A375 (cell line): Measurements from ENCODE around the gene OSBPL10. TPM values are rescaled to one million over a fixed set of nuclear protein-coding genes. Genes with fewer than 3 reads are reported as not detected.

Experiments used
- total RNA-seq: library from RNA; depleted of rRNA; stranded (reverse); fragments of >200 nt; shearing (Covaris generic); gene quantifications from 2 replicates; pipeline ENCODE4 v1.2.3, GENCODE V29; 2014; rRNA removed

OSBPL10 gene
- 43.0 and 61.8 TPM in 2 replicates for total RNA-seq

GRCh38 chr3:31981206-31982181 lies at the start of gene OSBPL10, which contains the start of gene ZNF860:
Gene OSBPL10 (minus strand): TSS chr3:31981262. CDS start chr3:31981179, 83 bp downstream.
Gene ZNF860 (plus strand): TSS chr3:31981750. CDS start chr3:31989080, 7,330 bp downstream.

Other genes with a start within 250 kb of the OSBPL10 start
- gene ZNF860, start 488 bp upstream of the OSBPL10 start, total RNA-seq, result 2.8 and 3.6 TPM in 2 replicates
- 14.9 and 18.9 TPM in 2 replicates for gene GPD1L, start 125.4 kb upstream of the OSBPL10 start, total RNA-seq